Cardiac muscle cell (in vitro differentiated cells and primary cell): Measurements from ENCODE around the gene UXS1. TPM values are rescaled to one million over a fixed set of nuclear protein-coding genes. Genes with fewer than 3 reads are reported as not detected.

ENCODE experiments used
- DNase-seq, 2 donors: peaks; one replicate each; pipeline versions ENCODE4 v3.0.0 to v3.0.0-alpha.2; 2010 to 2017; ENCODE audit warnings: low read depth in 1 of 2, low spot score in 1 of 2
- H3K27ac ChIP-seq: fragments of 200-600 bp; sonication (generic); 2 replicates; pipeline ENCODE4 v1.5.1; 2016
- H3K27me3 ChIP-seq: fragments of 200-600 bp; sonication (generic); 2 replicates; pipeline ENCODE4 v1.6.0; 2016; ENCODE audit warnings: control low read depth
- H3K36me3 ChIP-seq: fragments of 200-600 bp; sonication (generic); 2 replicates; pipeline ENCODE4 v1.5.1; 2016; ENCODE audit warnings: control low read depth
- H3K4me1 ChIP-seq: fragments of 200-600 bp; sonication (generic); 2 replicates; pipeline ENCODE4 v1.8.1; 2017; ENCODE audit warnings: low read depth, mild to moderate bottlenecking, mixed run types
- H3K4me3 ChIP-seq: fragments of 200-600 bp; sonication (generic); 2 replicates; pipeline ENCODE4 v1.5.1; 2016; ENCODE audit warnings: mild to moderate bottlenecking
- H3K9me3 ChIP-seq: fragments of 200-600 bp; sonication (generic); 2 replicates; pipeline ENCODE4 v1.5.1; 2017; ENCODE audit warnings: low read depth, mild to moderate bottlenecking, control low read depth
- polyA plus RNA-seq: library from polyadenylated mRNA; unstranded; fragments of >200 nt; fragmentation: Nextera tagmentation; extraction: Ambion mirVana; gene quantifications from 2 replicates; pipeline ENCODE4 v1.2.1, GENCODE V29; 2016
- total RNA-seq: library from RNA; depleted of rRNA; stranded (reverse); fragments of >200 nt; gene quantifications from 2 replicates; pipeline ENCODE4 v1.2.3, GENCODE V29; 2016
- TF ChIP-seq, protein P1 (sequence below): IDR thresholded peaks from 2 replicates; pipeline ENCODE4 v1.5.1; 2012; ENCODE audit warnings: low read depth, mild to moderate bottlenecking, low read length

UXS1 gene
- total and polyA plus RNA-seq, 2 experiments from 2014 or later: 28.8 to 44.9 TPM

- Histone ChIP-seq H3K9me3 (no peaks in the 10 kb centered on the region), H3K27me3 (no peaks in the 10 kb centered on the region), H3K36me3 (no peaks in the 10 kb centered on the region), H3K27ac (no peak overlapping the region), H3K4me3 (no peak overlapping the region), H3K4me1 (peaks cover 11% of the 10 kb centered on the region)
- TF ChIP-seq, protein P1, sequence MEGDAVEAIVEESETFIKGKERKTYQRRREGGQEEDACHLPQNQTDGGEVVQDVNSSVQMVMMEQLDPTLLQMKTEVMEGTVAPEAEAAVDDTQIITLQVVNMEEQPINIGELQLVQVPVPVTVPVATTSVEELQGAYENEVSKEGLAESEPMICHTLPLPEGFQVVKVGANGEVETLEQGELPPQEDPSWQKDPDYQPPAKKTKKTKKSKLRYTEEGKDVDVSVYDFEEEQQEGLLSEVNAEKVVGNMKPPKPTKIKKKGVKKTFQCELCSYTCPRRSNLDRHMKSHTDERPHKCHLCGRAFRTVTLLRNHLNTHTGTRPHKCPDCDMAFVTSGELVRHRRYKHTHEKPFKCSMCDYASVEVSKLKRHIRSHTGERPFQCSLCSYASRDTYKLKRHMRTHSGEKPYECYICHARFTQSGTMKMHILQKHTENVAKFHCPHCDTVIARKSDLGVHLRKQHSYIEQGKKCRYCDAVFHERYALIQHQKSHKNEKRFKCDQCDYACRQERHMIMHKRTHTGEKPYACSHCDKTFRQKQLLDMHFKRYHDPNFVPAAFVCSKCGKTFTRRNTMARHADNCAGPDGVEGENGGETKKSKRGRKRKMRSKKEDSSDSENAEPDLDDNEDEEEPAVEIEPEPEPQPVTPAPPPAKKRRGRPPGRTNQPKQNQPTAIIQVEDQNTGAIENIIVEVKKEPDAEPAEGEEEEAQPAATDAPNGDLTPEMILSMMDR: no peak
- no peak for DNase-seq
These were observed 8.5 kb downstream of the UXS1 start for GRCh38 chr2:106185475-106186184.

DNA sequence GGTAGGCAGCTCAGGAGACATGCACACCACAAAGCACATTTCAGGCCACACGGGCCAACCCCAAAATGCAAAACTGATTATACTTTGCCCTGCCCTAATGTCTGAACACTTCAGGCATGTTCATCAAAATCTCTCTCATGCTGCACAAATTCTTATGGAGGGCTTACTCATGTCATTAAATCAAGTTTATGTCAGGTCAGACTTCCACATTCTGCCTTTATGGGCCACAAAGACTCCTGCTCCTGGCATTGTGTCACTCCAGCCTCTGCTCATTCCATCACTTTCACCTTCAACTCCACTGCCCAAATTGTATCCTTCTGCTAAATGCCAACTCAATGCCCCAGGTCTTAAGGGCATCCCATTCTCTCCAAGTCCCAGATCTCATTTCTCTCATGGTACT, 9.2 kb downstream of the UXS1 start:
- Histone ChIP-seq H3K4me1 (peaks cover 11% of the 10 kb centered on the region), H3K4me3 (no peak overlapping the region), H3K27ac (no peak overlapping the region), H3K36me3 (no peaks in the 10 kb centered on the region), H3K9me3 (no peaks in the 10 kb centered on the region), H3K27me3 (no peaks in the 10 kb centered on the region)
- DNase-seq: no peak
- TF ChIP-seq, protein P1: no peak

- TF ChIP-seq, protein P1: no peak
- DNase-seq: no peak
- Histone ChIP-seq H3K9me3 (no peaks in the 10 kb centered on the region), H3K4me1 (peaks cover 11% of the 10 kb centered on the region), H3K27me3 (no peaks in the 10 kb centered on the region), H3K27ac (no peak overlapping the region), H3K4me3 (no peak overlapping the region), H3K36me3 (no peaks in the 10 kb centered on the region)
These were observed 9.7 kb downstream of the UXS1 start for GRCh38 chr2:106184394-106184793.

GRCh38 chr2:106183101-106183696, 10.9 kb downstream of the UXS1 start:
- Histone ChIP-seq H3K27ac (peak overlapping the region; percentile 73), H3K4me1 (peaks cover 11% of the 10 kb centered on the region), H3K4me3 (no peak overlapping the region), H3K9me3 (no peaks in the 10 kb centered on the region), H3K36me3 (no peaks in the 10 kb centered on the region), H3K27me3 (no peaks in the 10 kb centered on the region)
- TF ChIP-seq, protein P1: no peak
- peak in 1 of 2 donors; percentile 25 for DNase-seq

GRCh38 chr2:106181064-106181463, 13.0 kb downstream of the UXS1 start:
- Histone ChIP-seq H3K4me3 (no peak overlapping the region), H3K9me3 (no peaks in the 10 kb centered on the region), H3K27me3 (no peaks in the 10 kb centered on the region), H3K36me3 (no peaks in the 10 kb centered on the region), H3K27ac (no peak overlapping the region), H3K4me1 (peaks cover 11% of the 10 kb centered on the region)
- TF ChIP-seq, protein P1: no peak
- no peak for DNase-seq
